Spleen (tissue), 7 donors: ENCODE data around the gene EFCAB13.

Experiments used
- POLR2A ChIP-seq, 3 donors: fragments of 450-650 bp; IDR thresholded peaks; one replicate each; pipeline ENCODE4 v1.5.1; 2017; ENCODE audit warnings: antibody characterized with exemption in 3 of 3, mild to moderate bottlenecking in 1 of 3
- POLR2AphosphoS5 ChIP-seq, 3 donors: sonication (generic); formaldehyde crosslinking; IDR thresholded peaks; one replicate each; pipeline ENCODE4 v1.5.1; 2017; ENCODE audit warnings: antibody characterized with exemption in 3 of 3
- TF ChIP-seq, protein P1 (sequence below), 11 experiments: fragments of 200-600 bp in 7 of 11; fragments of 450-650 bp in 4 of 11; sonication (generic) in 4 of 11; IDR thresholded peaks in 8 of 11; conservative IDR thresholded peaks in 3 of 11; 1 replicate in 7 of 11; 2 replicates in 4 of 11; pipeline versions ENCODE4 v1.4.0 to v1.8.0; 2016 to 2021; ENCODE audit warnings: antibody characterized with exemption in 11 of 11, inconsistent platforms in 4 of 11, mild to moderate bottlenecking in 1 of 11
- donor health status: DM: no; HTN: no; CAD: no; lungs with moderate emphysema.
- donor health status: DM: no; HTN: no; CAD: no.
- donor health status: DM: no; HTN: no; CAD: no.

DNA sequence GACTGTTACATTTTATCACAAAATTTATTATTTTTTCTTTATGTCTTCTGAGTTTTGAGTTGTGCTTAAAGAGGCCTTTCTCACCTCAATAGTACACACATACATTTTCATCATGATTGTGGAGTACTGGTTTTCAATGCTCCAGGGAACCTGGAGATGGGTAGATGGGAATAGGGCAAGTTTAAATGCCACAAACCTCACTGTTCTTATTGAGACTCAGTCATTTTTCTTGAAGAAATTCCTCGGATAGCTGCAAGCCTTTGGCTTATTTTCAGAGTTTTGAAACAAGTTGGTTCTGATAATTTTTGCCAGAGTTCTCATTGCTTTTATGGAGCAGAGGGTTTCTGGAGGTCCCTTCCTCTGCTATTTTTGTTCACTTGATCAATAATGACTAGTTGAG is 34.9 kb downstream of the EFCAB13 start:
- TF ChIP-seq, protein P1, sequence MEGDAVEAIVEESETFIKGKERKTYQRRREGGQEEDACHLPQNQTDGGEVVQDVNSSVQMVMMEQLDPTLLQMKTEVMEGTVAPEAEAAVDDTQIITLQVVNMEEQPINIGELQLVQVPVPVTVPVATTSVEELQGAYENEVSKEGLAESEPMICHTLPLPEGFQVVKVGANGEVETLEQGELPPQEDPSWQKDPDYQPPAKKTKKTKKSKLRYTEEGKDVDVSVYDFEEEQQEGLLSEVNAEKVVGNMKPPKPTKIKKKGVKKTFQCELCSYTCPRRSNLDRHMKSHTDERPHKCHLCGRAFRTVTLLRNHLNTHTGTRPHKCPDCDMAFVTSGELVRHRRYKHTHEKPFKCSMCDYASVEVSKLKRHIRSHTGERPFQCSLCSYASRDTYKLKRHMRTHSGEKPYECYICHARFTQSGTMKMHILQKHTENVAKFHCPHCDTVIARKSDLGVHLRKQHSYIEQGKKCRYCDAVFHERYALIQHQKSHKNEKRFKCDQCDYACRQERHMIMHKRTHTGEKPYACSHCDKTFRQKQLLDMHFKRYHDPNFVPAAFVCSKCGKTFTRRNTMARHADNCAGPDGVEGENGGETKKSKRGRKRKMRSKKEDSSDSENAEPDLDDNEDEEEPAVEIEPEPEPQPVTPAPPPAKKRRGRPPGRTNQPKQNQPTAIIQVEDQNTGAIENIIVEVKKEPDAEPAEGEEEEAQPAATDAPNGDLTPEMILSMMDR (IDR thresholded peaks at IDR 0.05 in 8 of 11, conservative IDR thresholded peaks at IDR 0.05 in 3 of 11) = no peak
- TF ChIP-seq POLR2AphosphoS5 (IDR thresholded peaks at IDR 0.05) (no peak), POLR2A (IDR thresholded peaks at IDR 0.05) (no peak)
